ENCODE results near the gene RTL5.

RTL5 gene

GRCh38 chrX:72107841-72108595, 23.7 kb downstream of the RTL5 start:
- DNase-seq, result no peak

GRCh38 chrX:72107320-72107719, 24.4 kb downstream of the RTL5 start:
- no peak for DNase-seq

GRCh38 chrX:72105436-72105835, 26.3 kb downstream of the RTL5 start:
- DNase-seq, result no peak

GRCh38 chrX:72102760-72103159, 29.0 kb downstream of the RTL5 start:
- DNase-seq, result no peak

GRCh38 chrX:72102126-72102525, 29.6 kb downstream of the RTL5 start:
- no peak for DNase-seq

- DNase-seq, result no peak
Measured at GRCh38 chrX:72101597-72102037, 30.1 kb downstream of the RTL5 start.

GRCh38 chrX:72100824-72101351, 30.8 kb downstream of the RTL5 start:
- no peak for DNase-seq

GRCh38 chrX:72100051-72100755, 31.5 kb downstream of the RTL5 start:
- DNase-seq, result no peak

- no peak for DNase-seq
Measured at GRCh38 chrX:72097098-72097497, 34.6 kb downstream of the RTL5 start.

- DNase-seq, result no peak
Measured at GRCh38 chrX:72095370-72095769, 36.3 kb downstream of the RTL5 start.

- DNase-seq, result peak in 1 of 2 experiments; percentile 12
Measured at GRCh38 chrX:72094894-72095293, 36.8 kb downstream of the RTL5 start.

- DNase-seq, result no peak
Measured at GRCh38 chrX:72089254-72089653, 42.5 kb downstream of the RTL5 start.

GRCh38 chrX:72088761-72089160, 43.0 kb downstream of the RTL5 start:
- DNase-seq, result no peak

- no peak for DNase-seq
Measured at GRCh38 chrX:72086995-72087394, 44.7 kb downstream of the RTL5 start.

- no peak for DNase-seq
Measured at GRCh38 chrX:72084114-72084513, 47.6 kb downstream of the RTL5 start.

- no peak for DNase-seq
Measured at GRCh38 chrX:72083291-72083690, 48.4 kb downstream of the RTL5 start.

- DNase-seq, result no peak
Measured at GRCh38 chrX:72081605-72082320, 50.0 kb downstream of the RTL5 start.

GRCh38 chrX:72080800-72081199, 50.9 kb downstream of the RTL5 start:
- no peak for DNase-seq

- DNase-seq, result no peak
Measured at GRCh38 chrX:72080150-72080549, 51.6 kb downstream of the RTL5 start.

- no peak for DNase-seq
Measured at GRCh38 chrX:72079607-72080006, 52.1 kb downstream of the RTL5 start.

GRCh38 chrX:72078411-72078810, 53.3 kb downstream of the RTL5 start:
- no peak for DNase-seq
